Keratinocyte (primary cell): ENCODE data around the gene MBD3L5.
"Not testable (repeated sequence)": the region's sequence is repeated elsewhere in the genome, so short reads cannot be mapped to it uniquely, and the experiment has no call there.

ENCODE experiments used
- EZH2 ChIP-seq: IDR thresholded peaks from one replicate; pipeline ENCODE4 v1.6.1; 2012; ENCODE audit warnings: inconsistent platforms, mild to moderate bottlenecking, low read length, moderate library complexity
- TF ChIP-seq, protein P1 (sequence below), 3 experiments: IDR thresholded peaks in 1 of 3; conservative IDR thresholded peaks in 1 of 3; optimal IDR thresholded peaks in 1 of 3; 2 replicates in 2 of 3; 3 replicates in 1 of 3; pipeline versions ENCODE3 to v1.5.1; 2011; ENCODE audit warnings: low read length in 3 of 3, mild to moderate bottlenecking in 3 of 3, moderate library complexity in 2 of 3, control low read depth in 1 of 3, inconsistent platforms in 1 of 3; ENCODE audit not compliant: insufficient read depth in 2 of 3; ENCODE audit errors: extremely low read depth in 1 of 3

GRCh38 chr19:7054635-7055368 is 24.4 kb downstream of the MBD3L5 start:
- TF ChIP-seq, protein P1, sequence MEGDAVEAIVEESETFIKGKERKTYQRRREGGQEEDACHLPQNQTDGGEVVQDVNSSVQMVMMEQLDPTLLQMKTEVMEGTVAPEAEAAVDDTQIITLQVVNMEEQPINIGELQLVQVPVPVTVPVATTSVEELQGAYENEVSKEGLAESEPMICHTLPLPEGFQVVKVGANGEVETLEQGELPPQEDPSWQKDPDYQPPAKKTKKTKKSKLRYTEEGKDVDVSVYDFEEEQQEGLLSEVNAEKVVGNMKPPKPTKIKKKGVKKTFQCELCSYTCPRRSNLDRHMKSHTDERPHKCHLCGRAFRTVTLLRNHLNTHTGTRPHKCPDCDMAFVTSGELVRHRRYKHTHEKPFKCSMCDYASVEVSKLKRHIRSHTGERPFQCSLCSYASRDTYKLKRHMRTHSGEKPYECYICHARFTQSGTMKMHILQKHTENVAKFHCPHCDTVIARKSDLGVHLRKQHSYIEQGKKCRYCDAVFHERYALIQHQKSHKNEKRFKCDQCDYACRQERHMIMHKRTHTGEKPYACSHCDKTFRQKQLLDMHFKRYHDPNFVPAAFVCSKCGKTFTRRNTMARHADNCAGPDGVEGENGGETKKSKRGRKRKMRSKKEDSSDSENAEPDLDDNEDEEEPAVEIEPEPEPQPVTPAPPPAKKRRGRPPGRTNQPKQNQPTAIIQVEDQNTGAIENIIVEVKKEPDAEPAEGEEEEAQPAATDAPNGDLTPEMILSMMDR (optimal IDR thresholded peaks at IDR 0.05 in 1 of 3, IDR thresholded peaks at IDR 0.05 in 1 of 3, conservative IDR thresholded peaks at IDR 0.05 in 1 of 3; ENCODE audit: extremely low read depth in 1 of 3, insufficient read depth in 2 of 3, low read length in 3 of 3), result not testable (repeated sequence)
- TF ChIP-seq EZH2, result not testable (repeated sequence)
